ENCODE data around the gene SMC1A. TPM values are rescaled to one million over a fixed set of nuclear protein-coding genes. Genes with fewer than 3 reads are reported as not detected.

Gene SMC1A
- total RNA-seq, 1 donor from 2014 or later: 48.1 TPM

GRCh38 chrX:53441531-53442321 is 19.3 kb upstream of the SMC1A start:
- H3K4me1 Mint-ChIP-seq (ENCODE audit: low read depth, unreplicated experiment): peaks cover 3% of the 10 kb centered on the region
- DNase-seq: peak; percentile 83
- no peaks in the 10 kb centered on the region for H3K36me3 Mint-ChIP-seq (ENCODE audit: unreplicated experiment)
- H3K27me3 Mint-ChIP-seq (ENCODE audit: unreplicated experiment): no peaks in the 10 kb centered on the region
- H3K9me3 Mint-ChIP-seq (ENCODE audit: unreplicated experiment): peaks cover 3% of the 10 kb centered on the region
- TF ChIP-seq CTCF (IDR thresholded peaks at IDR 0.05; ENCODE audit: partially characterized antibody, unreplicated experiment): no peak
- H3K27ac Mint-ChIP-seq (ENCODE audit: unreplicated experiment): peak overlapping the region; percentile 22
- H3K4me3 Mint-ChIP-seq (ENCODE audit: unreplicated experiment): peak overlapping the region; percentile 83

GRCh38 chrX:53440621-53441517 is 18.4 kb upstream of the SMC1A start:
- TF ChIP-seq CTCF (IDR thresholded peaks at IDR 0.05; ENCODE audit: partially characterized antibody, unreplicated experiment): no peak
- Mint-ChIP-seq H3K36me3 (ENCODE audit: unreplicated experiment) (no peaks in the 10 kb centered on the region), H3K27me3 (ENCODE audit: unreplicated experiment) (no peaks in the 10 kb centered on the region), H3K27ac (ENCODE audit: unreplicated experiment) (peak overlapping the region; percentile 84), H3K4me1 (ENCODE audit: low read depth, unreplicated experiment) (peaks cover 3% of the 10 kb centered on the region), H3K4me3 (ENCODE audit: unreplicated experiment) (peak overlapping the region; percentile 83), H3K9me3 (ENCODE audit: unreplicated experiment) (peaks cover 3% of the 10 kb centered on the region)
- peak; percentile 42 for DNase-seq

GRCh38 chrX:53440101-53440500 is 17.6 kb upstream of the SMC1A start:
- peaks cover 6% of the 10 kb centered on the region for H3K9me3 Mint-ChIP-seq (ENCODE audit: unreplicated experiment)
- H3K36me3 Mint-ChIP-seq (ENCODE audit: unreplicated experiment): no peaks in the 10 kb centered on the region
- no peaks in the 10 kb centered on the region for H3K27me3 Mint-ChIP-seq (ENCODE audit: unreplicated experiment)
- H3K4me3 Mint-ChIP-seq (ENCODE audit: unreplicated experiment): peak overlapping the region; percentile 83
- DNase-seq: no peak
- TF ChIP-seq CTCF (IDR thresholded peaks at IDR 0.05; ENCODE audit: partially characterized antibody, unreplicated experiment): no peak
- peaks cover 3% of the 10 kb centered on the region for H3K4me1 Mint-ChIP-seq (ENCODE audit: low read depth, unreplicated experiment)
- H3K27ac Mint-ChIP-seq (ENCODE audit: unreplicated experiment): peak overlapping the region; percentile 84

- H3K4me3 Mint-ChIP-seq (ENCODE audit: unreplicated experiment): no peak overlapping the region
- H3K36me3 Mint-ChIP-seq (ENCODE audit: unreplicated experiment): no peaks in the 10 kb centered on the region
- TF ChIP-seq CTCF (IDR thresholded peaks at IDR 0.05; ENCODE audit: partially characterized antibody, unreplicated experiment): no peak
- no peaks in the 10 kb centered on the region for H3K27me3 Mint-ChIP-seq (ENCODE audit: unreplicated experiment)
- H3K9me3 Mint-ChIP-seq (ENCODE audit: unreplicated experiment): peaks cover 6% of the 10 kb centered on the region
- H3K27ac Mint-ChIP-seq (ENCODE audit: unreplicated experiment): no peak overlapping the region
- DNase-seq: no peak
- H3K4me1 Mint-ChIP-seq (ENCODE audit: low read depth, unreplicated experiment): peaks cover 6% of the 10 kb centered on the region
Observed at GRCh38 chrX:53438832-53439230, 16.4 kb upstream of the SMC1A start.

Measured in glutamatergic neuron (in vitro differentiated cells).